ENCODE results near the gene CDKN2B-AS1.

CDKN2B-AS1 gene

DNA sequence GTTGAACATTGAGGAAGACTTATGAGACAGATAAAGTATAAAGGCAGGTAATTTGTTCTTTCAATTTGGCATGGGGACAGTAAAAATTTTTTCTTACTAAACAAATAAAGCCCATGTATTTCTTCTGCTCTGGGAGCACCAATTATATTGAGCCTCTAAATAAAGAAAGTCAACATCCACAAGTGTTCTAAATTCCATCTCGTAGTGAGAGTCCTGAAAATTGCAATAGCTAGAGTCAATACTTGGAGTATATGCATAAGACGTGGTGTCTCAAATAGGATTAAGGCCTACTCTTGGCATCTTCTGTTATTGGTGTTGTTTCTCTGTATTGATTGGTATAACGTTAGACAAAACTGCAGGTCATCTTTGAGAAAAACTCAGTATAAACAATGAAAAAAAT, 135.0 kb downstream of the CDKN2B-AS1 start:
- Histone ChIP-seq H3K36me3 (ENCODE audit: control insufficient read depth in 1 of 2, insufficient read depth in 2 of 2, low read length in 2 of 2) (no peaks in the 10 kb centered on the region), H3K9me3 (ENCODE audit: control insufficient read depth in 1 of 2, low read length in 2 of 2) (no peaks in the 10 kb centered on the region), H3K27me3 (ENCODE audit: control insufficient read depth in 1 of 2, insufficient read depth in 2 of 2, low read length in 2 of 2) (peaks cover 4 to 11% of the 10 kb centered on the region in 2 donors), H3K9ac (ENCODE audit: low read depth in 1 of 2, low read length in 2 of 2) (no peak overlapping the region), H3K27ac (ENCODE audit: low read depth, low read length) (no peak overlapping the region), H3K4me3 (ENCODE audit: low read depth in 1 of 2, low read length in 2 of 2) (no peak overlapping the region), H3K4me1 (ENCODE audit: control insufficient read depth in 1 of 2, insufficient read depth in 2 of 2, low read length in 2 of 2) (peaks cover 0 to 8% of the 10 kb centered on the region in 2 donors)

GRCh38 chr9:22131817-22132216, 137.2 kb downstream of the CDKN2B-AS1 start:
- H3K4me1 ChIP-seq (ENCODE audit: control insufficient read depth in 1 of 2, insufficient read depth in 2 of 2, low read length in 2 of 2): no peaks in the 10 kb centered on the region
- H3K9ac ChIP-seq (ENCODE audit: low read depth in 1 of 2, low read length in 2 of 2): no peak overlapping the region
- H3K4me3 ChIP-seq (ENCODE audit: low read depth in 1 of 2, low read length in 2 of 2): no peak overlapping the region
- no peaks in the 10 kb centered on the region for H3K36me3 ChIP-seq (ENCODE audit: control insufficient read depth in 1 of 2, insufficient read depth in 2 of 2, low read length in 2 of 2)
- H3K27me3 ChIP-seq (ENCODE audit: control insufficient read depth in 1 of 2, insufficient read depth in 2 of 2, low read length in 2 of 2): peaks cover 4 to 11% of the 10 kb centered on the region in 2 donors
- no peaks in the 10 kb centered on the region for H3K9me3 ChIP-seq (ENCODE audit: control insufficient read depth in 1 of 2, low read length in 2 of 2)
- no peak overlapping the region for H3K27ac ChIP-seq (ENCODE audit: low read depth, low read length)

DNA sequence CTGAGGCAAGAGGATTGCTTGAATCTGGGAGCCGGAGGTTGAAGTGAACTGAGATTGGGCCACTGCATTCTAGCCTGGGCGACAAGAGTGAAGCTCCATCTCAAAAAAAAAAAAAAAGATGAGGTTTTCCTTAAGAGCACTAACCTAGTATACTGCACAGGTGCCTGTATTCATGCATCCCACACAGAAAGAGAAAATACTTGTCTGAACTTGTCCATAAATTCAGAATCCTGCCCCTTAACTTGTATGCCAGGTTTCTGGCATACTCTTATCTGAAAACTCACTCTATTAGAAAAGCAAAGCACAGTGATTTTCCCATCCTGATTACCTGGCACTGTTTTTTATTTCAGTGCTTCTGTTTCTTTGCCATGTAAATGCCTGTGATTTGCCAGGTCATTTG, 139.8 kb downstream of the CDKN2B-AS1 start:
- H3K36me3 ChIP-seq (ENCODE audit: control insufficient read depth in 1 of 2, insufficient read depth in 2 of 2, low read length in 2 of 2): no peaks in the 10 kb centered on the region
- no peak overlapping the region for H3K9ac ChIP-seq (ENCODE audit: low read depth in 1 of 2, low read length in 2 of 2)
- H3K4me3 ChIP-seq (ENCODE audit: low read depth in 1 of 2, low read length in 2 of 2): no peak overlapping the region
- H3K27ac ChIP-seq (ENCODE audit: low read depth, low read length): no peak overlapping the region
- no peaks in the 10 kb centered on the region for H3K9me3 ChIP-seq (ENCODE audit: control insufficient read depth in 1 of 2, low read length in 2 of 2)
- peaks cover 0 to 4% of the 10 kb centered on the region in 2 donors for H3K27me3 ChIP-seq (ENCODE audit: control insufficient read depth in 1 of 2, insufficient read depth in 2 of 2, low read length in 2 of 2)
- H3K4me1 ChIP-seq (ENCODE audit: control insufficient read depth in 1 of 2, insufficient read depth in 2 of 2, low read length in 2 of 2): no peaks in the 10 kb centered on the region

DNA sequence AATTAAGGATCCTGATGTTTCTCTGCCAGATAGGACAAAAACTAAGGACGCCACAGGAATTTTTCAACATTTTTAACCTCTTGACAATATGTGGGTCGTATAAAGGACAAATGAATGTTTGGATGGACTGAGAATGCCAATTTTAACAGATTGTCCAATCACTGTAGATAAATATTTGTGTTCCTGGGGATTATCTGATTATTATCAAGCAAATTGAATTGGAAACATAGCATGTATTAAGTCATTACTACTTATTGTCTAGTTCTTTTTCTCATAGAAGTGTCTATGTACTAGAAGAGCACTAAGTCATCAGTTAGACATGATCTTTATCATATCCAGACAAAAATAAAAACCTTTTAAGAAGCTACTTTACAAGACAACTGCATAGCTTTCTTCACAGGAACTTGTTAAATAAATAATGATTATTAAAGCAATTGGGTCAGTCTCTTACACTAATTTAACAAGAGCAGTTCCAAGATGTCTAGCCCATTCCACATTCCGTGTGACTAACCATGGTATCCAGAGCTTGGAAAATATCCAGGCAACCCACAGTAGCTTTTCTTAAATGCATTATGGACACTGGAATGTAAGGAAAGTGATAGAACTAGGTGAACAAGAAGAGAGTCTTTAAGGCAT, 142.0 kb downstream of the CDKN2B-AS1 start:
- Histone ChIP-seq H3K27me3 (ENCODE audit: control insufficient read depth in 1 of 2, insufficient read depth in 2 of 2, low read length in 2 of 2) (no peaks in the 10 kb centered on the region), H3K27ac (ENCODE audit: low read depth, low read length) (no peak overlapping the region), H3K4me3 (ENCODE audit: low read depth in 1 of 2, low read length in 2 of 2) (no peak overlapping the region), H3K36me3 (ENCODE audit: control insufficient read depth in 1 of 2, insufficient read depth in 2 of 2, low read length in 2 of 2) (no peaks in the 10 kb centered on the region), H3K4me1 (ENCODE audit: control insufficient read depth in 1 of 2, insufficient read depth in 2 of 2, low read length in 2 of 2) (no peaks in the 10 kb centered on the region), H3K9me3 (ENCODE audit: control insufficient read depth in 1 of 2, low read length in 2 of 2) (no peaks in the 10 kb centered on the region), H3K9ac (ENCODE audit: low read depth in 1 of 2, low read length in 2 of 2) (no peak overlapping the region)

- Histone ChIP-seq H3K27me3 (ENCODE audit: control insufficient read depth in 1 of 2, insufficient read depth in 2 of 2, low read length in 2 of 2) (no peaks in the 10 kb centered on the region), H3K27ac (ENCODE audit: low read depth, low read length) (no peak overlapping the region), H3K9ac (ENCODE audit: low read depth in 1 of 2, low read length in 2 of 2) (no peak overlapping the region), H3K4me3 (ENCODE audit: low read depth in 1 of 2, low read length in 2 of 2) (no peak overlapping the region), H3K4me1 (ENCODE audit: control insufficient read depth in 1 of 2, insufficient read depth in 2 of 2, low read length in 2 of 2) (peaks cover 0 to 6% of the 10 kb centered on the region in 2 donors), H3K36me3 (ENCODE audit: control insufficient read depth in 1 of 2, insufficient read depth in 2 of 2, low read length in 2 of 2) (no peaks in the 10 kb centered on the region), H3K9me3 (ENCODE audit: control insufficient read depth in 1 of 2, low read length in 2 of 2) (no peaks in the 10 kb centered on the region)
These were observed 144.5 kb downstream of the CDKN2B-AS1 start for GRCh38 chr9:22138956-22139660.

DNA sequence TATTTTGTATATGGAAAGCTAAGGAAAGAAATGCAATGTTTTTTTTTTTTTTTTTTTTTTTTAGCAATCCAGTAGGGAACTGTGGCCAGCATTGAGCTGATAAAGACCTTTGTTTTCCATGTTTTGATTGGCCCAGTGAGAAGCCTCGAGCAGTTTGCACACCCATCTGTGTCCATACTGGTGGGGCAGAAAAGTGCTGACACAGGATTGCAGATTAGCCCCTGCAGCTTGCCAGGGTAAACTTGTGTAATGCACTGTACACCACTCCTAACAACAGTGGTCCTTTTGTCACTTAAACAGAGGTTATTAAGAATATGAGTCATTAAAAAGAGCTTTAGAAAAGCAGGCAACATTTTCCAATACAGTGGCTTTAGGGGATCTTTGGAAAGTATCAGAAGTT, 147.3 kb downstream of the CDKN2B-AS1 start:
- Histone ChIP-seq H3K27ac (ENCODE audit: low read depth, low read length) (no peak overlapping the region), H3K27me3 (ENCODE audit: control insufficient read depth in 1 of 2, insufficient read depth in 2 of 2, low read length in 2 of 2) (peaks cover 0 to under 1% of the 10 kb centered on the region in 2 donors), H3K36me3 (ENCODE audit: control insufficient read depth in 1 of 2, insufficient read depth in 2 of 2, low read length in 2 of 2) (no peaks in the 10 kb centered on the region), H3K4me3 (ENCODE audit: low read depth in 1 of 2, low read length in 2 of 2) (no peak overlapping the region), H3K9me3 (ENCODE audit: control insufficient read depth in 1 of 2, low read length in 2 of 2) (no peaks in the 10 kb centered on the region), H3K9ac (ENCODE audit: low read depth in 1 of 2, low read length in 2 of 2) (no peak overlapping the region), H3K4me1 (ENCODE audit: control insufficient read depth in 1 of 2, insufficient read depth in 2 of 2, low read length in 2 of 2) (peaks cover 0 to 6% of the 10 kb centered on the region in 2 donors)

- Histone ChIP-seq H3K36me3 (ENCODE audit: control insufficient read depth in 1 of 2, insufficient read depth in 2 of 2, low read length in 2 of 2) (no peaks in the 10 kb centered on the region), H3K4me1 (ENCODE audit: control insufficient read depth in 1 of 2, insufficient read depth in 2 of 2, low read length in 2 of 2) (peaks cover 0 to 6% of the 10 kb centered on the region in 2 donors), H3K9me3 (ENCODE audit: control insufficient read depth in 1 of 2, low read length in 2 of 2) (no peaks in the 10 kb centered on the region), H3K27me3 (ENCODE audit: control insufficient read depth in 1 of 2, insufficient read depth in 2 of 2, low read length in 2 of 2) (peaks cover 0 to 4% of the 10 kb centered on the region in 2 donors), H3K9ac (ENCODE audit: low read depth in 1 of 2, low read length in 2 of 2) (no peak overlapping the region), H3K4me3 (ENCODE audit: low read depth in 1 of 2, low read length in 2 of 2) (no peak overlapping the region), H3K27ac (ENCODE audit: low read depth, low read length) (no peak overlapping the region)
These were observed 148.1 kb downstream of the CDKN2B-AS1 start for GRCh38 chr9:22142671-22143070.

DNA sequence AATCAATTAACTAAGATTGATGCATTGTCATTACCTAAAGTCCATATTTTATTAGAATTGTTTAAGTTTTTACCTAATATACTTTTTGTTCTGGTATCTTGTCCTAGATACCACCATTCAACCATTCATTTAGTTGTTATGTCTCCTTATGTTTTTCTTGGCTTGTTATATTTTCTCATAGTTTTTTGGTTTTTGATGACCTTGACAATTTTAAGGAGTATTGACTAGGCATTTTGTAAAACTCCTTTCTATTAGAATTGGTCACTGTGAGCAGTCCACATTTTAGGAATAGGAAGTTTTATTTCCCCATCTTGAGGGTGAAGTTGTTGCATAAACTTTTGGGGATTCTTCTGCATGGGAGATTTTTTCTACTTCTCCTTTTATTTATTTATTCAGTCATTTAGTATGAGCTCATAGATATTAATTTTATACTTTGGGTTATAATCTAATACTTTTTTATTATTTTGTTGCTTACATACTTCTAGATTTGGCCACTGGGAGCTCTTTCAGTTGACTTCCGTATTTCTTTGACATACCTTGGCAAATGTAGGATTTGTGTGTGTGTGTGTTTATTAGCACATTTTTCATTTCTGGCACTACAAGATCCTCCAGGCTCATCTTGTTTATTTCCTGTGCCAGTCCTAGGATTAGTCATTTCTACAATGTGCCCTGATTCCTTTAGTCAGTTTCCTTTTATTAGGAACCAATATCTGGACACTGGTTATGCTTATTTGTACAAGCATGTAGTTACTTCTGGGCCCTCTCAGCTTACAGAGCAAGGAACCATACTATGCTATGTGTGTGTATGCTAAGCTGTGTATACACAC, 149.4 kb downstream of the CDKN2B-AS1 start:
- Histone ChIP-seq H3K9ac (ENCODE audit: low read depth in 1 of 2, low read length in 2 of 2) (no peak overlapping the region), H3K4me3 (ENCODE audit: low read depth in 1 of 2, low read length in 2 of 2) (no peak overlapping the region), H3K27ac (ENCODE audit: low read depth, low read length) (no peak overlapping the region), H3K4me1 (ENCODE audit: control insufficient read depth in 1 of 2, insufficient read depth in 2 of 2, low read length in 2 of 2) (peaks cover 0 to 6% of the 10 kb centered on the region in 2 donors), H3K9me3 (ENCODE audit: control insufficient read depth in 1 of 2, low read length in 2 of 2) (no peaks in the 10 kb centered on the region), H3K36me3 (ENCODE audit: control insufficient read depth in 1 of 2, insufficient read depth in 2 of 2, low read length in 2 of 2) (no peaks in the 10 kb centered on the region), H3K27me3 (ENCODE audit: control insufficient read depth in 1 of 2, insufficient read depth in 2 of 2, low read length in 2 of 2) (peaks cover 0 to 4% of the 10 kb centered on the region in 2 donors)

GRCh38 chr9:22146604-22147003, 152.0 kb downstream of the CDKN2B-AS1 start:
- no peaks in the 10 kb centered on the region for H3K9me3 ChIP-seq (ENCODE audit: control insufficient read depth in 1 of 2, low read length in 2 of 2)
- H3K27me3 ChIP-seq (ENCODE audit: control insufficient read depth in 1 of 2, insufficient read depth in 2 of 2, low read length in 2 of 2): peaks cover 0 to 4% of the 10 kb centered on the region in 2 donors
- no peak overlapping the region for H3K27ac ChIP-seq (ENCODE audit: low read depth, low read length)
- H3K4me3 ChIP-seq (ENCODE audit: low read depth in 1 of 2, low read length in 2 of 2): no peak overlapping the region
- peaks cover 0 to 6% of the 10 kb centered on the region in 2 donors for H3K4me1 ChIP-seq (ENCODE audit: control insufficient read depth in 1 of 2, insufficient read depth in 2 of 2, low read length in 2 of 2)
- H3K36me3 ChIP-seq (ENCODE audit: control insufficient read depth in 1 of 2, insufficient read depth in 2 of 2, low read length in 2 of 2): no peaks in the 10 kb centered on the region
- no peak overlapping the region for H3K9ac ChIP-seq (ENCODE audit: low read depth in 1 of 2, low read length in 2 of 2)
